ENCODE data around the gene GMDS. TPM values are rescaled to one million over a fixed set of nuclear protein-coding genes. Genes with fewer than 3 reads are reported as not detected.

Gene GMDS
- total and polyA plus RNA-seq, 4 donors, result 7.3 to 28.3 (median 16.1) TPM

DNA sequence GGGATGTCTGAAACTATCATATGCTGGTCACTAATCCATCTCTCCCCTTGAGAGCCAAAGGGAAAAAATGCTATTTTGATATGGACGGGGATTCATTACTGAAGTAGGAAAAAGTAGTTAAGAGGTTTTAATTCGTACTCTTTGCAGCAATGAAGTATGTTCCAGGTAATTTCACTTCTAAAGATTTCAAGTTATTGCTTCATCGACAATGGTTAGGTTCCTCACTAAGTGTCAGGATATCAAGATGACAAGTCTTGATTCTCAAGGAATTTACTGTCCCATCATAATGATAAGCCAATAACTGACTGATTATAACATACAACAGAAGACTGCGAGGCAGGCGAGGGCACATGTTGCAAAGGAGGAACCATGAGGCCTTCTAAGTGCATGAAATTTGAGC lies 57.0 kb downstream of the GMDS start:
- 95% methylated on average over 5 of the region's 5 CpGs for WGBS, 2 donors
- ATAC-seq (ENCODE audit: insufficient read depth, low FRiP score), result no peak
- no peaks in the 10 kb centered on the region for H3K36me3 ChIP-seq (ENCODE audit: control insufficient read depth in 4 of 4, insufficient read depth in 4 of 4, low read length in 4 of 4)
- H3K9me3 ChIP-seq (ENCODE audit: control insufficient read depth in 4 of 4, insufficient read depth in 3 of 4, low read length in 3 of 4), result peaks cover 0 to 6% (median 2%) of the 10 kb centered on the region in 4 donors
- no peak overlapping the region for H3K27ac ChIP-seq (ENCODE audit: low read depth in 1 of 2, low read length in 1 of 2)
- no peaks in the 10 kb centered on the region for H3K4me1 ChIP-seq (ENCODE audit: control insufficient read depth in 5 of 5, insufficient read depth in 5 of 5, low read length in 5 of 5)
- no peak for DNase-seq
- TF ChIP-seq CTCF (IDR thresholded peaks at IDR 0.05; ENCODE audit: control extremely low read depth, extremely low read depth), result no peak
- no peaks in the 10 kb centered on the region for H3K27me3 ChIP-seq (ENCODE audit: control insufficient read depth in 3 of 3, insufficient read depth in 3 of 3, low read length in 2 of 3)
- no peak overlapping the region for H3K9ac ChIP-seq (ENCODE audit: insufficient read depth in 1 of 2, low read length in 2 of 2)
- H3K4me3 ChIP-seq, result no peak overlapping the region

GRCh38 chr6:2187826-2188225 lies 57.6 kb downstream of the GMDS start:
- Histone ChIP-seq H3K27ac (ENCODE audit: low read depth in 1 of 2, low read length in 1 of 2) (no peak overlapping the region), H3K36me3 (ENCODE audit: control insufficient read depth in 4 of 4, insufficient read depth in 4 of 4, low read length in 4 of 4) (no peaks in the 10 kb centered on the region), H3K9ac (ENCODE audit: insufficient read depth in 1 of 2, low read length in 2 of 2) (no peak overlapping the region), H3K4me1 (ENCODE audit: control insufficient read depth in 5 of 5, insufficient read depth in 5 of 5, low read length in 5 of 5) (no peaks in the 10 kb centered on the region), H3K27me3 (ENCODE audit: control insufficient read depth in 3 of 3, insufficient read depth in 3 of 3, low read length in 2 of 3) (no peaks in the 10 kb centered on the region), H3K9me3 (ENCODE audit: control insufficient read depth in 4 of 4, insufficient read depth in 3 of 4, low read length in 3 of 4) (peaks cover 0 to 6% (median 2%) of the 10 kb centered on the region in 4 donors), H3K4me3 (no peak overlapping the region)
- DNase-seq, result no peak
- TF ChIP-seq CTCF (IDR thresholded peaks at IDR 0.05; ENCODE audit: control extremely low read depth, extremely low read depth), result no peak
- 74 to 80% methylated on average over 3 of the region's 3 CpGs for WGBS, 2 donors
- ATAC-seq (ENCODE audit: insufficient read depth, low FRiP score), result no peak

GRCh38 chr6:2186516-2186915 lies 58.9 kb downstream of the GMDS start:
- H3K9ac ChIP-seq (ENCODE audit: insufficient read depth in 1 of 2, low read length in 2 of 2), result no peak overlapping the region
- 93 to 95% methylated on average over 4 of the region's 4 CpGs for WGBS, 2 donors

More at GRCh38 chr6:2186516-2186915, 58.9 kb downstream of the GMDS start:
- no peak overlapping the region for H3K27ac ChIP-seq (ENCODE audit: low read depth in 1 of 2, low read length in 1 of 2)
- no peak for ATAC-seq (ENCODE audit: insufficient read depth, low FRiP score)
- H3K4me3 ChIP-seq, result no peak overlapping the region
- no peak for TF ChIP-seq CTCF (IDR thresholded peaks at IDR 0.05; ENCODE audit: control extremely low read depth, extremely low read depth)
- DNase-seq, result no peak
- H3K9me3 ChIP-seq (ENCODE audit: control insufficient read depth in 4 of 4, insufficient read depth in 3 of 4, low read length in 3 of 4), result peaks cover 0 to 2% (median 0%) of the 10 kb centered on the region in 4 donors
- no peaks in the 10 kb centered on the region for H3K36me3 ChIP-seq (ENCODE audit: control insufficient read depth in 4 of 4, insufficient read depth in 4 of 4, low read length in 4 of 4)
- H3K4me1 ChIP-seq (ENCODE audit: control insufficient read depth in 5 of 5, insufficient read depth in 5 of 5, low read length in 5 of 5), result no peaks in the 10 kb centered on the region
- no peaks in the 10 kb centered on the region for H3K27me3 ChIP-seq (ENCODE audit: control insufficient read depth in 3 of 3, insufficient read depth in 3 of 3, low read length in 2 of 3)

Data from lung (tissue), 12 donors.